RPMI7951 (cell line): Measurements from ENCODE around the gene PIGL. TPM values are rescaled to one million over a fixed set of nuclear protein-coding genes. Genes with fewer than 3 reads are reported as not detected.
"Not testable (repeated sequence)": the region's sequence is repeated elsewhere in the genome, so short reads cannot be mapped to it uniquely, and the experiment has no call there.

Experiments used
- DNase-seq: peaks from one replicate; pipeline ENCODE4 v3.0.0-alpha.2; 2012; ENCODE audit warnings: low read depth
- total RNA-seq: library from RNA; depleted of rRNA; stranded (reverse); fragments of >200 nt; shearing (Covaris generic); gene quantifications from 2 replicates; pipeline ENCODE4 v1.2.3, GENCODE V29; 2014

Gene PIGL
- total RNA-seq, 1 experiment from 2014 or later: 12.0 TPM

DNA sequence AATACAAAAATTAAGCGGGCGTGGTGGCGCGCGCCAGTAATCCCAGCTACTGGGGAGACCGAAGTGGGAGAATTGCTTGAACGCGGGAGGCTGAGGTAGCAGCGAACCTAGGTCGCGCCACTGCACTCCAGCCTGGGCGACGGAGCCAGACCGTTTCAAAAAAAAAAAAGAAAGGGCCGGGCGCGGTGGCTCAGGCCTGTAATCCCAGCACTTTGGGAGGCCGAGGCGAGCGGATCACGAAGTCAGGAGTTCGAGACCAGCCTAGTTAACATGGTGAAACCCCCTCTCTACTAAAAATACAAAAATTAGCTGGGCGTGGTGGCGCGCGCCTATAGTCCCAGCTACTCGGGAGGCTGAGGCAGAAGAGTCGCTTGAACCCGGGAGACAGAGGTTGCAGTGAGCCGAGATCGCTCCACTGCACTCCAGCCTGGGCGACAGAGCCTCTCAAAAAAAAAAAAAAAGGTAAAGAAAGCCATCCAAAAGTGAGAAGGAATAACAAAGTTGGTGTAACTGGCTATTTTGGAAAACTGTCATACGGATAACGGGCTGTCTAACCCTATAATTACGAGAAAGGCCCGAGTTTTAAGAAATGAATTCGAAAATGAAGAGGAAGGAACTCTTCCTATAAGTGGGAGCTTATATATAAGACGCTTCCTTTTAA lies 539 bp upstream of the PIGL start:
- DNase-seq: not testable (repeated sequence)

DNA sequence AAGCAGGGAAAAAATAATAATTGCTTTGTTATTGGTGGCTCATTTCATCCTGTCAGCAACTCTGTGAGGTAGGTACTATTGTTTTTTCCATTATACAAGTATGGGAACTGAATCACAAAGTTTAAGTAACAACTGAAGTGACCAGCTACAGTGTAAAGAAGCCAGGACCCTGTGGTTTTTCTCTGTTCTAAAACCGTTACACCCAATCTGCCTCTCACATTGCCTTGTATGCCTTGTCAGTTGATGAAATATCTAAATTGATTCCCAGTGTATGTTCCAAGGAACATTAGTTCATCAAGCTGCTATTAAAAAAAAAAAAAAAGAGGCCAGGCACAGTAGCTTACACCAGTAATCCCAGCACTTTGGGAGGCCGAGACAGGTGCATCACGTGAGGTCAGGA lies 5.4 kb downstream of the PIGL start:
- DNase-seq: no peak

- DNase-seq: not testable (repeated sequence)
These were observed 13.0 kb downstream of the PIGL start for GRCh38 chr17:16229912-16230561.

- no peak for DNase-seq
These were observed 15.4 kb downstream of the PIGL start for GRCh38 chr17:16232391-16232790.

DNA sequence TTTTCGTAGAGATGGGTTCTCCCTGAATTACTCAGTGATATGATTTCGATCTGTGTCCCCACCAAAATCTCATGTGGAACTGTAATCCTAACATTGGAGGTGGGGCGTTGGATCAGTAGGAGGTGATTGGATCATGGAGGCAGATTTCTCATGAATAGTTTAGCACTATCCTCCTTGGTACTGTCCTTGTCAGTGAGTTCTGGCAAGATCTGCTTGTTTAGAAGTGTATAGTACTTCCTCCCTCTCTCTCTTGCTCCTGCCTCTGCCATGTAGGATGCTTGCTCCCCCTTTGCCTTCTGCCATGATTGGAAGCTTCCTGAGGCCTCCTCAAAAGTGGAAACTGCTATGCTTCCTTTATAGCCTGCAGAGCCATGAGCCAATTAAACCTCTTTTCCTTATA lies 22.9 kb downstream of the PIGL start:
- no peak for DNase-seq

GRCh38 chr17:16241906-16242399 lies 24.9 kb downstream of the PIGL start:
- no peak for DNase-seq

- DNase-seq: no peak
These were observed 26.4 kb downstream of the PIGL start for GRCh38 chr17:16243385-16243784.

- no peak for DNase-seq
These were observed 27.0 kb downstream of the PIGL start for GRCh38 chr17:16243801-16244567.

GRCh38 chr17:16247586-16247984 lies 30.6 kb downstream of the PIGL start:
- no peak for DNase-seq

DNA sequence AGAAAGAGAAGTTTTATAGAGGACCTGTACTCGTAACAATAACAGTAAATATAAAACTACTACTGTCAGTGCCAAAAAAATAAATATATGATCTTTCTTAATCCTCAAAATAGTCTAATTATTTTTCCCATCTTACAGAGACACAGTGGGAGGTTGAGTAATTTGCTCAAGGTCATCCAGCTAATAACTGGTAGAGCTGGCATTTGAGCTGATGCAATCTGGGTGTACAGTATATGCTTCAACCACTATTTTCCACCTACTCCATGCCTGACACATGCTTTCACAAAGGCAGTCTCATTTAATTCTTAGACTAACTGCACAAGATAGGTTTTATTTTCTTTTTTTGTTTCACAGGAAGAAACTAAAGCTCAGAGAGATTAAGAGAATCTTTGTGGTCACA lies 33.6 kb downstream of the PIGL start:
- DNase-seq: no peak

- DNase-seq: no peak
These were observed 34.0 kb downstream of the PIGL start for GRCh38 chr17:16251043-16251442.

DNA sequence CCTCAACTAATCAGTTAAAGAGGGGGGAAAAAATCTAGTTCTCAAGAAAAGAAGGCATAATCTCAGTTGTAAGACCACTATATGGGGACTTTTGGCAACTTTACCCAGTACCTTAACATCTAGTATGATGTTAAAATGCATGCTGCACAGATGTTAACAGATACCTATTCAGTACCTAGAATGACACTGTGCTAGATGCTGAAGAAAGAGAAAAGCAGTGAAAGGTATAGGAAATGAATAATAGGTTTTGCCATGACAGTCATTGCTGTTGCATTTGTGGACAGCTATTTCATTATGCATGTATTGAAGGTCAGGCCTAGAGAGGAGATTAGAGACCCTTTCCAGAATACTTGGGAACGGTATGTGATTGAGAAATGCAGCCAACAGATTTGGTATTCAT lies 34.5 kb downstream of the PIGL start:
- no peak for DNase-seq

DNA sequence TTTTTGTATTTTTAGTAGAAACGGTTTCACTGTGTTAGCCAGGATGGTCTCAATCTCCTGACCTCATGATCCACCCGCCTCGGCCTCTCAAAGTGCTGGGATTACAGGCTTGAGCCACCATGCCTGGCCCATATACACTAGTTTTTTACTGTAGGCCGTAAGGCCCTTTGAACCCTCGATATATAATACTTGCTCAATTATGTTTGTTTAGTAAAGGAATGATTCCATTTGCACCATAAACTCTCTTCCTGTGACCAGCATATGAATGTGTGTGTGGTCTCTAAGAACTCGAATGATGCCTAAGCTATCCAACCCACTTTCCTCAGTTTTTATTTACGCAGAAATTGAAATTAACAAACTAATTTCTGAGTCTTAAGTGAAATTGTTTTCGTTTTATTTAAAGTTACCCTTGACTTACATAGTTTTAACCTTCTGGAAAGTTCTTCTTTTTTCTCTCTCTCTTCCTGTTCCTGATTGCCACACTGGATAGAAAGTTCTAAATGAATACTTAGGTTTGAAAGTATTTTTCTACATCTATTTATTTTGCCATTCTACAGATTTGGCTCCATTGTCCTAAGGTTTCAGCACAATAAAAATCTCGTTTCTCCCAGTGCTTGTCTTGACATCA lies 37.9 kb downstream of the PIGL start:
- DNase-seq: no peak

- DNase-seq: peak; percentile 6
These were observed 38.5 kb downstream of the PIGL start for GRCh38 chr17:16255481-16255921.

DNA sequence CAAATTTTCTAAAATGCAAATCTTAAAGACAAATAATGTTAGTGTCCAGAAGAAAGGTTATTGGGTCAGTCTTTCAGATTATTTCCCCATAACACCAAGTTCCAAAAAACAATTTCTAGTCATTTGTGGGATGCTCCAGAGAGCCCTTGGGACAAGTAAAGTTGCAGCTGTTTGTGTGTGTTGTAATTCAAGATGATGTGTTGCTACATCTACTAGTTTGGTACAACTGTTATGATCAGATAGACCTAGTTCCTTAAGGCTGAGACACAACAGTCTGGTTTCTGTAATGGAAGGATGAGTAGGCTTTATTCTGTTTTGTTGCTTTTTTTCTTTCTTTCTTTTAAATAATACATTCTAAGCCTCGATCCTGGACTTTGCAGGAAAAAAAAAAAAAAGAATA lies 41.9 kb downstream of the PIGL start:
- no peak for DNase-seq

GRCh38 chr17:16259926-16260325 lies 42.9 kb downstream of the PIGL start:
- no peak for DNase-seq

DNA sequence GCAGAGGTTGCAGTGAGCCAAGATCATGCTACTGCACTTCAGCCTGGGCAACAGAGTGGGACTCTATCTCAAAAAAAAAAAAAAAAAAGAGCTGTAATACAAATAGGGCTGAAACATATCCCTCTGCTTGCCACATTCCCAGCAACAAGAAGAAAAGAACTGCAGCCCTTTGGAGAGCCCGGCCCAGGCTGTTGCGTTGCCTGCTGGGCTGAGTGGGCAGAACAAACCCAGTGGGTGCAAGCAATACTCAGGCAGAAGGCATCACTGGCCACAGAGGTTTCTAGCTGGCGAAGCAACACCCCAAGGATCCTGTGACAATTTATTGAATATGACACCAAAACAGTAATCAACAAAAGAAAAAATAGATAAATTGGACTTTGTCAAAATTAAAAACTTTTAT lies 44.0 kb downstream of the PIGL start:
- no peak for DNase-seq

- no peak for DNase-seq
These were observed 45.2 kb downstream of the PIGL start for GRCh38 chr17:16262201-16262600.

DNA sequence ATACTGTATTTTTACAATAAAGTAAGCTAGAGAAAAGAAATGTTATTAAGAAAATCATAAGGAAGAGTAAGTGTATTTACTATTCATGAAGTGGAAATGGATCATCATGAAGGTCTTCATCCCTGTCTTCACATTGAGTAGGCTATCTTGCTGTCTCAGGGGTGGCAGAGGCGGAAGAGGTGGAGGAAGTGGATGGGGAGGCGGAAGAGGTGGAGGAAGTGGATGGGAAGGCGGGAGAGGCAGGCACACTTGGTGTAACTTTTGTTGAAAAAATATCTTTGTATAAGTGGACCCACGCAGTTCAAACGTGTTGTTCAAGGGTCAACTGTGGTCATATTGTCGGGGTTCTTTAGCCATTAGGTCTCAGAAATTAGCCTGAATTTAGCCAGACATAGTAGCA lies 50.2 kb downstream of the PIGL start:
- DNase-seq: no peak

GRCh38 chr17:16269658-16270057 lies 52.6 kb downstream of the PIGL start:
- peak; percentile 57 for DNase-seq

DNA sequence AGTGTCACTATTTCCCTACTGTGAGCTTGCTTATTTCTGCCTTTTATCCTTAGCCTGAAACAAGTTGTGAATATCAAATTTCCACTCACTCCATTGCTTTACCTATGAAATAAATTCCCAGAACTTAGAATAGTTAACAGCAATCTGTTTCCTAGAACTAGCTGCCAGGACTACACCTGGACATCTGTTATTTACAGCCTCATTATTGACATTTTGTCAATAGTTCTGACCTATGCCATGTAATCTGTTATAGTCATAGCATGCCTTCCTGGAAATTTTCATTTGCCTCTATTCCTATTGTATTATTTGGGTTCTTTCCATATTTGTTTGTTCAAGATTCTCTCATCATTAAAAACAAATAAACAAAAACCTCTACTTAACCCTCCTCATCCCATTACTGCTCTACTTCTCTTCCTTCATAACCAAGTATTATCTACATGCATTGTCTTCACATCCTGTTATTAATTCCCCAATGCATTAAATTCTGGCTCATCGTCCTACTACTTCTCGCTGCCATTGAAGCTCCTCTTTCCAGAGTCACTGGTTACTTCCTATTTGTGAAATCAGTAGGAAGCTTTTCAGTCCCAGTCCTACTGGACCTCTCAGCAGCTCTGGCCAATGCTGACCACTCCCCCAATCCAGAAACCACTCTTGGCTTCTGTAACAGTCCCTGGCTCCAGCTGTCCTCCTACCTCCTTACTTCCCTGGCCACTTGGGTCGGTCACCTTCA lies 55.3 kb downstream of the PIGL start:
- DNase-seq: no peak

- peak; percentile 77 for DNase-seq
These were observed 56.5 kb downstream of the PIGL start for GRCh38 chr17:16273499-16273898.
